ENCODE results near the gene MB. TPM values are rescaled to one million over a fixed set of nuclear protein-coding genes. Genes with fewer than 3 reads are reported as not detected.

MB gene
- total and polyA plus RNA-seq, 9 of the 15 experiments (the other 6 are each of a cell fraction or from before 2014, with no cell fraction given) = not detected

GRCh38 chr22:35633520-35633919 is 16.4 kb upstream of the MB start (continued):
- TF ChIP-seq TFAP4 (CRISPR knock-in tag; IDR thresholded peaks at IDR 0.05; ENCODE audit: borderline replicate concordance) (no peak), FOXK2 (conservative IDR thresholded peaks at IDR 0.05 in 1 of 2, IDR thresholded peaks at IDR 0.05 in 1 of 2; ENCODE audit: low read depth in 2 of 2) (no peak), TEAD2 (tag; IDR thresholded peaks at IDR 0.05) (no peak), POLR2A (conservative IDR thresholded peaks at IDR 0.05) (no peak), ZNF695 (CRISPR knock-in tag; IDR thresholded peaks at IDR 0.05) (no peak), ZFP91 (CRISPR knock-in tag; IDR thresholded peaks at IDR 0.05) (no peak), TRIM28 (IDR thresholded peaks at IDR 0.05) (no peak), ELF4 (CRISPR knock-in tag; IDR thresholded peaks at IDR 0.05) (peak; percentile 62; the same call in 1 of the 2 replicates), E2F5 (CRISPR knock-in tag; IDR thresholded peaks at IDR 0.05) (no peak), JUND (IDR thresholded peaks at IDR 0.05; ENCODE audit: borderline replicate concordance, low read depth, low read length) (no peak), JUND (tag; IDR thresholded peaks at IDR 0.05; ENCODE audit: borderline replicate concordance, low read depth, low read length) (no peak), ZNF140 (CRISPR knock-in tag; IDR thresholded peaks at IDR 0.05) (no peak), TAF15 (IDR thresholded peaks at IDR 0.05; ENCODE audit: low read depth, low read length) (no peak), NUFIP1 (IDR thresholded peaks at IDR 0.05; ENCODE audit: partially characterized antibody) (no peak), LEF1 (IDR thresholded peaks at IDR 0.05) (no peak), ZNF507 (tag; conservative IDR thresholded peaks at IDR 0.05) (no peak), TBL1XR1 (IDR thresholded peaks at IDR 0.05; ENCODE audit: low read length in 2 of 2) (no peak), ZNF740 (CRISPR knock-in tag; IDR thresholded peaks at IDR 0.05) (peak; percentile 79), ZNF740 (tag; IDR thresholded peaks at IDR 0.05) (no peak), ETV1 (tag; conservative IDR thresholded peaks at IDR 0.05; ENCODE audit: low read depth) (no peak), NFXL1 (CRISPR knock-in tag; IDR thresholded peaks at IDR 0.05) (no peak)
- TF ChIP-seq, protein P1, sequence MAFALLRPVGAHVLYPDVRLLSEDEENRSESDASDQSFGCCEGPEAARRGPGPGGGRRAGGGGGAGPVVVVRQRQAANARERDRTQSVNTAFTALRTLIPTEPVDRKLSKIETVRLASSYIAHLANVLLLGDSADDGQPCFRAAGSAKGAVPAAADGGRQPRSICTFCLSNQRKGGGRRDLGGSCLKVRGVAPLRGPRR (CRISPR knock-in tag; IDR thresholded peaks at IDR 0.05) = no peak
- TF ChIP-seq, protein P2, sequence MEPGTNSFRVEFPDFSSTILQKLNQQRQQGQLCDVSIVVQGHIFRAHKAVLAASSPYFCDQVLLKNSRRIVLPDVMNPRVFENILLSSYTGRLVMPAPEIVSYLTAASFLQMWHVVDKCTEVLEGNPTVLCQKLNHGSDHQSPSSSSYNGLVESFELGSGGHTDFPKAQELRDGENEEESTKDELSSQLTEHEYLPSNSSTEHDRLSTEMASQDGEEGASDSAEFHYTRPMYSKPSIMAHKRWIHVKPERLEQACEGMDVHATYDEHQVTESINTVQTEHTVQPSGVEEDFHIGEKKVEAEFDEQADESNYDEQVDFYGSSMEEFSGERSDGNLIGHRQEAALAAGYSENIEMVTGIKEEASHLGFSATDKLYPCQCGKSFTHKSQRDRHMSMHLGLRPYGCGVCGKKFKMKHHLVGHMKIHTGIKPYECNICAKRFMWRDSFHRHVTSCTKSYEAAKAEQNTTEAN (CRISPR knock-in tag; IDR thresholded peaks at IDR 0.05) = peak; percentile 99
- TF ChIP-seq, protein P3, sequence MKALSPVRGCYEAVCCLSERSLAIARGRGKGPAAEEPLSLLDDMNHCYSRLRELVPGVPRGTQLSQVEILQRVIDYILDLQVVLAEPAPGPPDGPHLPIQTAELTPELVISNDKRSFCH (CRISPR knock-in tag; IDR thresholded peaks at IDR 0.05) = no peak
- TF ChIP-seq, protein P3 (tag; IDR thresholded peaks at IDR 0.05) = no peak
